ENCODE data around the gene SMPD3. TPM values are rescaled to one million over a fixed set of nuclear protein-coding genes. Genes with fewer than 3 reads are reported as not detected.

SMPD3 gene
- total RNA-seq, 1 experiment from 2014 or later, result 1.4 TPM

GRCh38 chr16:68401871-68402747 lies 46.2 kb downstream of the SMPD3 start:
- Mint-ChIP-seq H3K9me3 (no peaks in the 10 kb centered on the region), H3K27ac (no peak overlapping the region), H3K4me1 (peaks cover 31% of the 10 kb centered on the region), H3K27me3 (ENCODE audit: low read depth) (no peaks in the 10 kb centered on the region), H3K4me3 (no peak overlapping the region), H3K36me3 (no peaks in the 10 kb centered on the region)
- DNase-seq (ENCODE audit: low spot score) (no peak), ATAC-seq (no peak)
- ChIA-PET CTCF (interaction anchor here (0.9 to 1.9 kb wide), 3 partner anchors 12 to 138 kb away, joined by 3 to 7 read pairs (median 4); partner anchors contain the start of gene SLC7A6), POLR2A (no interaction called here)
- TF ChIP-seq MXD4 (CRISPR knock-in tag; IDR thresholded peaks at IDR 0.05; ENCODE audit: borderline replicate concordance), result no peak
- TF ChIP-seq RELA (CRISPR knock-in tag; IDR thresholded peaks at IDR 0.05; ENCODE audit: borderline replicate concordance), result no peak
- no peak for TF ChIP-seq FOXK1 (CRISPR knock-in tag; IDR thresholded peaks at IDR 0.05)
- no peak for TF ChIP-seq NR2C2 (CRISPR knock-in tag; IDR thresholded peaks at IDR 0.05)
- no peak for TF ChIP-seq SMAD3 (CRISPR knock-in tag; IDR thresholded peaks at IDR 0.05; ENCODE audit: borderline replicate concordance)
- TF ChIP-seq OVOL2 (CRISPR knock-in tag; IDR thresholded peaks at IDR 0.05; ENCODE audit: borderline replicate concordance), result no peak
- TF ChIP-seq PRDM15 (CRISPR knock-in tag; IDR thresholded peaks at IDR 0.05), result no peak
- TF ChIP-seq TEAD1 (CRISPR knock-in tag; IDR thresholded peaks at IDR 0.05), result no peak
- no peak for TF ChIP-seq STAT6 (CRISPR knock-in tag; conservative IDR thresholded peaks at IDR 0.05; ENCODE audit: low read depth)
- TF ChIP-seq SP1 (CRISPR knock-in tag; conservative IDR thresholded peaks at IDR 0.05), result no peak
- TF ChIP-seq ZNF232 (CRISPR knock-in tag; IDR thresholded peaks at IDR 0.05), result no peak

GRCh38 chr16:68400924-68401460 lies 47.3 kb downstream of the SMPD3 start:
- POLR2A ChIA-PET, result interaction anchor here (0.6 kb wide), 1 partner anchor 57 kb away, joined by 4 read pairs; no protein-coding TSS in a partner anchor
- no peak for ATAC-seq

More at GRCh38 chr16:68400924-68401460, 47.3 kb downstream of the SMPD3 start:
- no peaks in the 10 kb centered on the region for H3K9me3 Mint-ChIP-seq
- no peak overlapping the region for H3K4me3 Mint-ChIP-seq
- no peak for TF ChIP-seq USF2 (CRISPR knock-in tag; IDR thresholded peaks at IDR 0.05)
- CTCF ChIA-PET, result interaction anchor here (0.6 to 2.0 kb wide), 6 partner anchors 11 to 137 kb away, joined by 3 to 7 read pairs (median 4); partner anchors contain the start of gene SLC7A6
- peaks cover 33% of the 10 kb centered on the region for H3K4me1 Mint-ChIP-seq
- DNase-seq (ENCODE audit: low spot score), result no peak
- no peaks in the 10 kb centered on the region for H3K27me3 Mint-ChIP-seq (ENCODE audit: low read depth)
- H3K27ac Mint-ChIP-seq, result no peak overlapping the region
- no peaks in the 10 kb centered on the region for H3K36me3 Mint-ChIP-seq

Data from WTC11 (cell line).